ENCODE data around the gene ABCD3.

ABCD3 gene

DNA sequence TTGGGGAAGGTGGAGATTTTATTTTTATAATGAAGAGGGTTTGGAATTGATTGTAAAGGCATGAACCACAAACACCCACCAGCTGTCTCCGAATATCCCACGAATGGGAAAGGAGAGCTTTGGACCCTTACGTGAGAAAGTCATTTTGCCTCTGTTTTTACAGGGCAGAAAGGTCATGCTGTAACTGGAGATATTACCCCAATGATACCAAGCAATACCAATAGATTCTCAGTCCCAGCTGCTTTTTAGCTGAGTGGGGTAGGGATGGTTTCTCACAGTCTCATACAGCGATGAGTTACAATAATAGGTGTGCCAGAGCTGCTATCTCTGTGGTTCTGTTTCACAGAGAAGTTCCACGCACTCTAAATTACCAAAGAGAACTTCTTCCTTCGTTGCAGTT lies 132.2 kb downstream of the ABCD3 start:
- Histone ChIP-seq H3K27ac (no peak overlapping the region), H3K9me3 (no peaks in the 10 kb centered on the region), H3K4me1 (peaks cover 0 to 6% (median 0%) of the 10 kb centered on the region in 4 donors), H3K36me3 (no peaks in the 10 kb centered on the region), H3K27me3 (no peaks in the 10 kb centered on the region), H3K4me3 (no peak overlapping the region)
- intact Hi-C loops (cut with DNase I; ENCODE audit: low total_unique reads), result no loop called here
- TF ChIP-seq, protein P1, sequence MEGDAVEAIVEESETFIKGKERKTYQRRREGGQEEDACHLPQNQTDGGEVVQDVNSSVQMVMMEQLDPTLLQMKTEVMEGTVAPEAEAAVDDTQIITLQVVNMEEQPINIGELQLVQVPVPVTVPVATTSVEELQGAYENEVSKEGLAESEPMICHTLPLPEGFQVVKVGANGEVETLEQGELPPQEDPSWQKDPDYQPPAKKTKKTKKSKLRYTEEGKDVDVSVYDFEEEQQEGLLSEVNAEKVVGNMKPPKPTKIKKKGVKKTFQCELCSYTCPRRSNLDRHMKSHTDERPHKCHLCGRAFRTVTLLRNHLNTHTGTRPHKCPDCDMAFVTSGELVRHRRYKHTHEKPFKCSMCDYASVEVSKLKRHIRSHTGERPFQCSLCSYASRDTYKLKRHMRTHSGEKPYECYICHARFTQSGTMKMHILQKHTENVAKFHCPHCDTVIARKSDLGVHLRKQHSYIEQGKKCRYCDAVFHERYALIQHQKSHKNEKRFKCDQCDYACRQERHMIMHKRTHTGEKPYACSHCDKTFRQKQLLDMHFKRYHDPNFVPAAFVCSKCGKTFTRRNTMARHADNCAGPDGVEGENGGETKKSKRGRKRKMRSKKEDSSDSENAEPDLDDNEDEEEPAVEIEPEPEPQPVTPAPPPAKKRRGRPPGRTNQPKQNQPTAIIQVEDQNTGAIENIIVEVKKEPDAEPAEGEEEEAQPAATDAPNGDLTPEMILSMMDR (IDR thresholded peaks at IDR 0.05), result no peak
- no peak for DNase-seq

DNA sequence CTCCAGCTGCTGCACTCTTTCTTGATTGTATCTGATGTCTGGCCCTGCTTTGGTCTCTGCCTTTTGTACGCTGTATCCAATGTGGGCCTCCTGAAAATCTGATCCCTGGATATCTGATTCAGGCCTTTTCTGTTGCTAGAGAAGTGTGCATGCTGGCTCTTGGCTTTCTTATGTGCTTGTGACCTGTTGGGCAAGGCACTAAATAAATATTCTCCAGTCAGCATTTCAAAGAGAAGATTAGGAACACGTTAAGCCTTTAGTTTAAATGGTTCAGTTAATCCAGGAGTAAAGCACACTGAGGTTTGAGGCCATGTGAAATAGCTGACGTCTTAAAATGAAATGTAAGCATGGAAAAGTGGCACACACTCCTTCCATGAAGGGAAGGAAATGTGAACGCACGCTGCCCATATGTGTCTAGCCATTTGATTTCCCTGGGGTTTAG lies 132.6 kb downstream of the ABCD3 start:
- intact Hi-C loops (cut with DNase I; ENCODE audit: low total_unique reads), result no loop called here
- Histone ChIP-seq H3K9me3 (no peaks in the 10 kb centered on the region), H3K4me1 (peaks cover 0 to 6% (median 0%) of the 10 kb centered on the region in 4 donors), H3K36me3 (no peaks in the 10 kb centered on the region), H3K4me3 (no peak overlapping the region), H3K27ac (no peak overlapping the region), H3K27me3 (no peaks in the 10 kb centered on the region)
- TF ChIP-seq, protein P1 (IDR thresholded peaks at IDR 0.05), result no peak
- no peak for DNase-seq

DNA sequence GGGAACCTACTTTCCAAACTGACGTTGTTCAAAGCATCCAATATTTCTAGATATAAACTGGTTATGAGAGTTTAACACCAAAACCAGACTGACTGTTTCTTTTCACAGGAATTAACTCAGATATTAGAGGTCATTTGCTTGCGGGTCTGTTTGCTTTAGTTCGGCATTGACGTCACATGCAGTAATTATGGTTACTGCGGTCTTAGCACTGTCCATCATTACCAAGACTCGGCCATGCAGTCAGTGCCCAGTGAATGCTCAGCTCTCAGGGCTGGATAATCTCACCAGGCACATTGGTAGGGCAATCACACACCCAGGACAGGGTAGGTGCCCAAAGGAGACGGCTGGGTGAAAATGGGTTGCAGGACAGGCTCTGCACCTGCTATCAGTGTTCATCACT lies 133.3 kb downstream of the ABCD3 start:
- Histone ChIP-seq H3K4me3 (no peak overlapping the region), H3K9me3 (no peaks in the 10 kb centered on the region), H3K36me3 (no peaks in the 10 kb centered on the region), H3K27ac (no peak overlapping the region), H3K27me3 (no peaks in the 10 kb centered on the region), H3K4me1 (peaks cover 0 to 6% (median 0%) of the 10 kb centered on the region in 4 donors)
- TF ChIP-seq, protein P1 (IDR thresholded peaks at IDR 0.05), result no peak
- no peak for DNase-seq
- intact Hi-C loops (cut with DNase I; ENCODE audit: low total_unique reads), result no loop called here

DNA sequence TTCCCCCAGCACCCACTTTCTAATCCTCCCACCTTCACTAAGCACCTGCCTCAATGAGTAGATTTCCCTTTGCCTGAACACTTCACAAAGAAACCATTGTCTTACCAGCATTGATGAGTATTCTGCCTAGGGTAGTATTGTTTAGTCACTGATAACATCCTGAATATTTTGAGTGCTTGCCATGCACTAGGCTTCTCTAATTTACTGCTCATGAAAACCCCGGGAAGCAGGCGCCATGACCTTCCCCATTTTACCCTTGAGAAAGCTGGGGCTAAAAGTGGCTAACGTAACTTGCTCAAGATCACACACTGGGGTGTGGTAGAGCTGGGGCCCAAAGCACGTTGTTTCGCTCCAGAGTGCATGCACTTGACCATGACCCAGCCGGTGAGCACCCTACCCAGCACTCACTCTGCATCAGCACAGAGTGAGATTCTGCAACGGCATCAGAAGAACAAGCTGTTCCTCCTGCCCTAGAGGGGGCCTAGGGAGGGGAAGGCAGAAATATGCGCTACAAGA lies 133.9 kb downstream of the ABCD3 start:
- H3K36me3 ChIP-seq, result no peaks in the 10 kb centered on the region
- H3K4me3 ChIP-seq, result no peak overlapping the region
- intact Hi-C loops (cut with DNase I; ENCODE audit: low total_unique reads), result no loop called here
- no peak overlapping the region for H3K27ac ChIP-seq
- no peak for DNase-seq
- H3K27me3 ChIP-seq, result no peaks in the 10 kb centered on the region
- TF ChIP-seq, protein P1 (IDR thresholded peaks at IDR 0.05), result no peak
- H3K9me3 ChIP-seq, result no peaks in the 10 kb centered on the region
- peaks cover 0 to 6% (median 0%) of the 10 kb centered on the region in 4 donors for H3K4me1 ChIP-seq

DNA sequence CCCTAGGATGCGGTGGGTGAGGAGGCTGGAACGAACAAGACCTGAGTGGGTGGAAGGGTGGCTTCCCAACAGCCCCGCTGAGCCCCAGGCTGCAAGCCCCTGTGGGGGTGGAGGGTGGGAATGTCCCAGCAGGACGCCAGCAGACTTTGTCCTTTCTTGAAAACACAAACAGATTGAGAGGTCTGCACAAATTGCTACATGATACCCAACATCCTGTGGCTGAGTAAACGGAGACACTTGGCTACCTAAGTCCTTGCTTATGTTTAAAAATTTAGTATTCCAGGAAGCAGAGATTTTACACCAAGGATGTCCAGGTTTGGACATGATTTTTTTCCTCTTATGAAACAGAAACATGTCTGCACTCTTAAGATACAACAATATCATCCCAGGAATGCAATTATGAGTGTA lies 135.1 kb downstream of the ABCD3 start:
- Histone ChIP-seq H3K27me3 (no peaks in the 10 kb centered on the region), H3K36me3 (no peaks in the 10 kb centered on the region), H3K4me1 (peaks cover 0 to 6% (median 0%) of the 10 kb centered on the region in 4 donors), H3K27ac (no peak overlapping the region), H3K9me3 (no peaks in the 10 kb centered on the region), H3K4me3 (no peak overlapping the region)
- DNase-seq, result no peak
- TF ChIP-seq, protein P1 (IDR thresholded peaks at IDR 0.05), result no peak
- intact Hi-C loops (cut with DNase I; ENCODE audit: low total_unique reads), result no loop called here

DNA sequence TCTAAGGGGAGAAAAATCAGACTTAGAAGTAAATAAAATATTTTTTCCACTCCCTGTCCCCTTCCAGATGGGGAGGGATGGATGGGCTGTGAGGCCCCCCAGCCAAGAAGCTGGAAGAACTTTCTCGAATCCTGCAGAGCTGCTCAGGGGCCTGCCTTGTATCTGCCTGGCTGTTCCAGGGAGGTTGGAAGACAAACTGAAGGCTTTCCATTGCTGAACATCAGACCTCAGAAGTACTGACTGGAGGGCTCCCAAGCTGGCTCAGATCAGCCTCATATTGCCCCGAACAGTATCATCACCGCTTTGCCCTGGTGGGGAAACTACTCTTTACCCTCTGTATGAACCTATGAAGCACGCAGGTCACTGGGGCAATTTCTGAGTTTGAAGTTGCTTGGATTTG lies 135.7 kb downstream of the ABCD3 start:
- TF ChIP-seq, protein P1 (IDR thresholded peaks at IDR 0.05), result no peak
- Histone ChIP-seq H3K27ac (no peak overlapping the region), H3K4me3 (no peak overlapping the region), H3K36me3 (no peaks in the 10 kb centered on the region), H3K27me3 (no peaks in the 10 kb centered on the region), H3K9me3 (no peaks in the 10 kb centered on the region), H3K4me1 (peaks cover 0 to 6% (median 0%) of the 10 kb centered on the region in 4 donors)
- intact Hi-C loops (cut with DNase I; ENCODE audit: low total_unique reads), result no loop called here
- no peak for DNase-seq

All from tibial artery (tissue), 4 donors.